Measurements from ENCODE around the gene TEX2.

Gene TEX2

GRCh38 chr17:64263000-64263766, at the start of gene TEX2:
Gene TEX2 (minus strand): TSS chr17:64263260. CDS start chr17:64214217, 49,043 bp downstream.
- peak; percentile 78 for DNase-seq

DNA sequence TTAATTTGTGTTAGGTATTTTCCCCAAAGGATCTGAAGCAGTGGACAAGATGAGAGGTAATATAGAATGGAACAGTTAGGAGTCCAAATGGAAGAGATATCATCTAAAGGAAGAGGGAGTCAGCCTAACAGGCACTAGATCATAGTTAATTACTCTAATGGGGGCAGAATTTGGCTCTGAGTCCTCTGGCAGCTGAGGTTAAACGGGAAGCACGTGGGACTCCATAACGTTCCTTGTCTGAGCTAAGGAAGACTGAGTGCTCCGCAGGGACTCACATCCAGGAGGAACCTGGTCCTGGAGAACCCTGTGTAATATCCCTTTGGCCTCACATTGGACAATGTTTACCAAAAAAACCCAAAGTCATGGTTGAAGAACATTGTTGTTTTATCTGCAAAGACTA, 46.6 kb upstream of the TEX2 start:
- DNase-seq: no peak

DNA sequence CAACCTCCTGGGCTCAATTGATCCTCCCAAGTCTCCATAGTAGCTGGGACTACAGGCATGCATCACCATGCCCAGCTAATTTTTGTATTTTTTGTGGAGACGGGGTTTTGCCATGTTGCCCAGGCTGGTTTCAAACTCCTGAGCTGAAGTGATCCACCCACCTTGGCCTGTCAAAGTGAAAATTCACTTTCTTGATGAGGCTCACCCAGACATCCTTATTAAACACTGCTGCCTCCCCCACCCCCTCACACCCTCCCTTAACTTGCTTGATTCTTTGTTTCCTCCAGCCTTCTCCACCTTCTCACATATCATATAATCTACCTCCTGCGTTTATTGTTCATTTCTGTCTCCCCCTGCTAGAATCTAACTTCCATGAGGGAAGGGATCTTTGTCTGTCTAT, 46.0 kb upstream of the TEX2 start:
- no peak for DNase-seq

- DNase-seq: no peak
Measured at GRCh38 chr17:64306850-64307463, 43.9 kb upstream of the TEX2 start.

DNA sequence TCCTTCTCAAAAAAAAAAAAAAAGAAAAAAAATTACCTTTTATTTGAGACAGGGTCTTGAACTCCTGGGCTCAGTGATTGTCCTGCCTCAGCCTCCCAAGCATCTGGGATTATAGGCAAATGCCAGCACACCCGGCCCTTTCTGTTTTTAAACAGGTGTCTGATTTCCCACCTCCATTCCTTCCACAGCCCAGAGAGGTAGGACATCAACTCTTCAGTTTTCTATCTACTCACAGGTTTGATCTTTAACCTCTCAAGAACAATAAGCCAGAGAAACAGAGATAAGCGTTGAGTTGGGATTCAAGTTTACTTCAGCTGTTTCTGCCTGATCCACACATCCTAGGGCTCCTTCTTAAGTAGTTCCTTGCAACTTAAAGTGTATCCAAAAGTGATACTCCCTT, 41.5 kb upstream of the TEX2 start:
- no peak for DNase-seq

- no peak for DNase-seq
Measured at GRCh38 chr17:64300699-64300965, 37.6 kb upstream of the TEX2 start.

- no peak for DNase-seq
Measured at GRCh38 chr17:64297467-64298088, 34.5 kb upstream of the TEX2 start.

DNA sequence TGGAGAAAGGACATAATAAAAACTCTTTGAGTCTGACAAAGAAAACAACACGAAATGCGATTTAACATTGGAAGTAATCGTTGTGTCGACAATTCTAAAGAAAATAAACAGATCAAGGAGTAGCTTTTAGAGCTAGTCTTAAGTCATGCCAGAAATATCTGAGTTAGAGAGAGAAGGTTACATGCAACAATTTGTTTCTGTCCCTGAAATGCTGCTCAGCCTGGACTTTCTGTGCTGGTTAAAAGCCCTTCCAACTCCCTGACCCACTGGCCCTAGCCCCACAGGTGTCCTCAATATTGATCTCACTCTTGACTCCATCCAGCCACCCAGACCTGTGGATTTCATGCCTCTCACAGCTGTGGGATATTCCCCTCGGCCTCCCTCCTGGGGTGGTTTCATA, 33.2 kb upstream of the TEX2 start:
- no peak for DNase-seq

- DNase-seq: no peak
Measured at GRCh38 chr17:64295146-64295545, 32.1 kb upstream of the TEX2 start.

- DNase-seq: no peak
Measured at GRCh38 chr17:64291268-64291851, 28.3 kb upstream of the TEX2 start.

GRCh38 chr17:64289741-64290141, 26.7 kb upstream of the TEX2 start:
- no peak for DNase-seq

DNA sequence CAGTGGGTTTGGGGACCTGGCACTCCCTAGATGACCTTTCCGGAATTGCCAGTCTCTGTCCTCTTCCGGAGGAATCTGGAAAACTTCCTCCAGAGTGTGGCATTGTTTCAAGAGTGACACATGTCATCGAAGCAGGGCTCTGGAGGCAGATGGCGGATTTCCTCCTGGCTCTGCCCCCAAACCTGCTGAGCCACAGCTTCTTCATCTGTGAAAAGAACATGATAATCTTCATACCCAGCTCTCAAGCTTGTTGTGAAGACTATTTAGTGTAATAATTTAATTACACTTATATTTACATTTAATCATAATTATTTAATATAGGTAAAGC, 19.7 kb upstream of the TEX2 start:
- no peak for DNase-seq

DNA sequence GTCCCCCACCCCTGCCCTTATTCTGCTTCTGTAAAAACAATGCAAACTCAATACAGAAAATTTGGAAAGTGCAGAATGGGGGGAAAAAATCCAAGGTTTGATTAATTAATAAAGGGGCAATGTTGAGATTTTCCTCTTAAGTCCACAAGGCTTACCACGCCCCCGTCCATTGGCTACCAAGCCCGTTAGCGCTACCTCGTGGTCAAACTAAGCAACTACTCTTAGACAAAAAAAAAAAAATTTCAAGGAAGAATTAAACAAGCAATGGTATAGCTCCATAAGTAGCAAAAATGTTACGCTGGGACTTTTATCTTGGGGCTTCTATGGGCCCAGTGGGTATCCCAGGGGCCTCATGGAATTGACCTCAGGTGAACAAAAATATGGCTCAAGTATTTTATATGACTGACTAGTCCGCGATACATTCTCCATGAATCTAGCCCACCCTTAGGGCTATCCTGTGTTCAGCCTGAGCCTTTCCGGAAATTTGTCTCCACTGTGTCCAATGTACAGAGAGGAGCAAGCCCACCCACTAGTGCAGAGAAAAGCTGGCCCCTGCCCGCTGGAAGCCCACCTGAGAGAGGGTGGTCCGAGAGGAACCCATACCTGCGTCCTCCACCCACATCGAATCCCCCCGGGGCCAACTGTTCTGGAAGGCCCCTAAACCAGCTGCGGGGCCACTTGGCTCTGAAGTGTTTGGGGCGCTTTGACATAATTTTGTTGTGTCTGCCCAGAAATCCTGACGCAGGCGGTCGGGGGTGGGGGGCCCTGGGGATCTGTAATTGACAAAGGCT, 19.1 kb upstream of the TEX2 start:
- DNase-seq: no peak

DNA sequence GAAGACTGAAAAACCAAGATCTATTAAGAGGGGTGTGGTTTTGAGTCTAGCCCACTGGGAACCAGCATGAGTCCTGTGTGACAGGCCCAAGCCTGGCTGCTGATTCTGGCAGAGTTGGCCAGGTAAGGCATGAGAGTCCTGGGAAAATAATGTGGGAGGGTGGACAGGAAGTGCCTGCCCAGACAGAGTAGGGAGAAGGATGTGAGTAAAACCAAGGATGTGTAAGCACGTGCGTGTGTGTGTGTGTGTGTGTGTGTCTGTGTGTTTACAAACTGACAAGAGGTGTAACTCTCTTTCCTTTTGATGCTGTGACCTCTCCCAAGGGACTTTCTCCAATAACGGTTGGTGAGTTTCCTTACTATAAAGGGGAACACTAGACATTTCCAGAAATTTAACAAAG, 15.6 kb upstream of the TEX2 start:
- no peak for DNase-seq

DNA sequence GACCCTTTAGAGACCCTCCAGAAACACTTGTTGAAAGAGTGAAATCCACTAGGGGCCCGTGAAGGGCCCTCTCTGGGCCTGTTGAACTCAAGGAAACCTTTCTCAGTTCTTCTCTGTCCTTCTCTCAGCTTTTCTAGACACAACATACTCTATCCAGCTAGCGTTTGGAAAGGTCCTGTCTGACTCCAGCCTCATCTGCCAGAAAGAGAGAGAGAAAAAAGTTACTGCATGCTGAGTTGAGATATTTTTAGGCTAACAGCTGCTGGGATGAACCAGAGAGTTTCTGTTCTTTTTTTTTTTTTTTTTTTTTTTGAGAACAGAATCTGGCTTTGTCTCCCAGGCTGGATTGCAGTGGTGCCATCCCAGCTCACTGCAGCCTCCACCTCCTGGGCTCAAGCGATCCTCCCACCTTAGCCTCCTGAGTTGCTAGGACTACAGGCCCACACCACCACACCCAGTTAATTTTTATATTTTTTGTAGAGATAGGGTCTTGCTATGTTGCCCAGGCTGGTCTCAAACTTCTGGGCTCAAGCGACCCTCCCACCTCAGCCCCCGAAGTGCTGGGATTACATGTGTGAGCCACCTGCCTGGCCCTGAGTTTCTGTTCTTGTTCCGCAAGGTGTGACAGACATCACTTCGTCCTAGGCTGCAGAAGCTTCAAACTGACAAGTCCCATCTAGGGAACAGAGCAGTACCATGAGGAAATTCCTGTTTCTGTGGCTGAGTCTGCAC, 14.9 kb upstream of the TEX2 start:
- no peak for DNase-seq

- DNase-seq: no peak
Measured at GRCh38 chr17:64276961-64277505, 14.0 kb upstream of the TEX2 start.

- DNase-seq: no peak
Measured at GRCh38 chr17:64275016-64275415, 12.0 kb upstream of the TEX2 start.

DNA sequence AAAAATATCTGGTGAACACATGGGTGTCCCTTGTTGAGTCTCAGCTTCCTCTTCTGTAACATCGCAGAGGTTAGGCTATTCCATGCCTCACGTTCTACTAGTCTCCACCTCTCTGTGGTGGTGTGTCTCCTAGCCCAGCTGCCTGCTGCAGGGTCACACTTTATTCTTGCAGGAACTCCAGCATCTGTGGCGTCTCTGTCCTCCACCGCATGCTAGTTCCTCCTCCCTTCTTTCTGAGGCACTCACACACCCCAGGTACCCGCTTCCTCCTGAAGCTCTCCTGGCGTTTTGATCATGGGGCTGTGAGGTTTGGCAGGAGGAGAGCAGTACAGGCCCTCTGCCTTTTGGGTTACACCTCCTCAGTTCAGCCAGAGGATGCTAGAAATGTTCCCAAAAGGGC, 9.9 kb upstream of the TEX2 start:
- no peak for DNase-seq

DNA sequence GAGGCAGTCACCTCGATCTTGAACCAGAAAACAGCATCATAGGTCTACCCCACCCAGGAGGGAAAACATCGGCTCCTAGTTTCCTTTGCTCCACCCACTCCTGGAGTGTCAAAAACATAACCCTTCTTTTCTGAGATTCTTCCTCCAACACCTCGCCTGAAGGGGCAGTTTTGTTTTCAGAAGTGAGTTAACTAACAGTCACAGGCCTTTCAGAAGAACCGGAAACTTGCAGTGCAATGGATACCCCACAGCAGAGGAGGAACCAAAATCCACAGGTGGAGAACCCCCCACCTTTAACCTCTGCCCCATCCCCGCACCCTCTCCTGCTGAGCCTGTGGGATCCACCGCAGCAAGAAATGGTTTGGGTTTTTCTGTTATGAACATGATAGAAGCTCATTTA, 7.8 kb upstream of the TEX2 start:
- DNase-seq: no peak

GRCh38 chr17:64269687-64270649, 6.9 kb upstream of the TEX2 start:
- no peak for DNase-seq

DNA sequence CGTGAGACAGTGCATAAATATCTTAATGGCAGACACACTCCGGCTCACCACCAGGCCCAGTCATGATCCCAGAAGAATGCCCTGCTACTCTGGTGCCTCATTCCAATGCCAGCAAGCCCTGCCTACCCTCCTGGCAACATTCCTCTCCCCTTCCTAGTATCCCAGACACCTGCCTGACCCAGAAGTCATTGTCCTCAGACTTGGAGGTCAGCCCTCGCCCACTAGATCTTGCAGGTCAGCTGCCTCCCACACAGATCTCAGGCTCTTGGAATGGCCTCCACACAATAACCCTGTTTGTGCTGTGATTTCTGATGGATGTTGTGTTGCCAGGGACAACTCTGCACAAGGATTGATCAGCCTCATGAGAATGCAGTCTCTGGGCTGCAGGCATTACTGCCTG, 1.8 kb upstream of the TEX2 start:
- no peak for DNase-seq
